NCI-H345 treated with DMSO at 0.1 percent for 48 hours (cell line): ENCODE measurements around the gene PDAP1.
"Not testable (repeated sequence)": the region's sequence is repeated elsewhere in the genome, so short reads cannot be mapped to it uniquely, and the experiment has no call there.

Source experiments
- DNase-seq: peaks from one replicate; lab custom pipeline; 2025; ENCODE audit not compliant: unreplicated experiment; lab: John Stamatoyannopoulos, UW

Gene PDAP1

DNA sequence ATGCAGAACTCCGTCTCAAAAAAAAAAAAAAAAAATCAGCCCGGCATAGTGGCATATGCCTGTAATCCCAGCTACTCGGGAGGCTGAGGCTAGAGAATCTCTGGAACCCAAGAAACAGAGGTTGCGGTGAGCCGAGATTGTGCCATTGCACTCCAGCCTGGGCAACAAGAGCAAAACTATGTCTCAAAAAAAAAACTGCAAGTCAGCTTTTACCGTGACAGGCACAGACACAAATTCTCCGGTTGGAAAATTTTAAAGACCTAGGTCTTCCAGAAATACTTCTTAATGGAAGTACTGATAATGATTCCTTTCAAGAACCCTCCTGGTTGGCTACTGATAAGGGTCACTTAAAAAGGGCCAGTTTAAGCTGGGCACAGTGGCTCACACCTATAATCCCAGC is 53.3 kb downstream of the PDAP1 start:
- no peak for DNase-seq

DNA sequence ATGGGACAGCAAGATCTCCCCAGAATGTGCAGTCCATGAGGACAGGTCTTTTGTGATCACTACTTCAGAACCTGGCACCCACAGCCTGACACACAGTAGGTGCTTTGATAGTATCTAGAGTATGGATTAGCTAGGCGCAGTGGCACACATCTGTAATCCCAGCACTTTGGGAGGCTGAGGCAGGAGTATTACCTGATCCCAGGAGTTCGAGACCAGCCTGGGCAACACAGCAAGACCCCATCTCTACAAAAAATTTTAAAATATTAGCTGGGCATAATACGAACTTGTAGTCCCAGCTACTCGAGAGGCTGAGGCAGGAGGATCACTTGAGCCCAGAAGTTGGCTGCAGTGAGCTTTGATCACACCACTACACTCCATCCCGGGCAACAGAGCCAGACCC is 56.1 kb downstream of the PDAP1 start:
- DNase-seq = no peak

DNA sequence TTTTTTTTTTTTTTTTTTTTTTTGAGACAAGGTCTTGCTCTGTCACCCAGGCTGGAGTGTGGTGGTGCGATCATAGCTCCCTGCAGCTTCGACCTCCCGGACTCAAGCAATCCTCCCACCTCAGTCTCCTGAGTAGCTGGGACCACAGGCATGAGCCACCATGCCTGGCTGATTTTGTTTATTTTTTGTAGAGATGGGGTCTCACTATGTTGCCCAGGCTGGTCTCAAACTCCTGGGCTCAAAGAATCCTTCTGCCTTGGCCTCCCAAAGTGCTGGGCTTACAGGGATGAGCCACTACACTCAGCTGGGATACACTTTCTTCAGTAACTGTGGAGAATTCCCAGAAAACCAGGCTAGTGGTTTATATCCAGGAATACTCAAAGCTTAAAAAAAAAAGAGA is 57.8 kb downstream of the PDAP1 start:
- DNase-seq = not testable (repeated sequence)
